RWPE1 (cell line): ENCODE data around the gene ZNF330.
"Not testable (repeated sequence)": the region's sequence is repeated elsewhere in the genome, so short reads cannot be mapped to it uniquely, and the experiment has no call there.

ENCODE experiments used
- CTCF ChIA-PET: fragments of 350-600 bp; sonication (Branson Sonifier 250); formaldehyde crosslinking; extraction: SDS; loops from one replicate; lab custom pipeline; 2021; lab: Yijun Ruan, JAX
- POLR2A ChIA-PET: fragments of 400-600 bp; formaldehyde crosslinking; extraction: SDS; loops from one replicate; lab custom pipeline; 2020; ENCODE audit warnings: antibody characterized with exemption; ENCODE audit not compliant: low non-redundant PET; lab: Yijun Ruan, JAX
- DNase-seq: peaks from one replicate; pipeline ENCODE4 v3.0.0; 2012; ENCODE audit warnings: low spot score
- H3K27ac ChIP-seq: fragments of 450-650 bp; 2 replicates; pipeline ENCODE4 v1.5.1; 2017
- CTCF ChIP-seq: fragments of 450-650 bp; conservative IDR thresholded peaks from 2 replicates; pipeline ENCODE4 v1.5.1; 2017; ENCODE audit warnings: low read depth, mild to moderate bottlenecking

ZNF330 gene

GRCh38 chr4:141213550-141213991 is 7.1 kb upstream of the ZNF330 start:
- CTCF ChIA-PET = no interaction called here
- no peak overlapping the region for H3K27ac ChIP-seq
- POLR2A ChIA-PET = no interaction called here
- DNase-seq = no peak
- no peak for TF ChIP-seq CTCF

- no peak for TF ChIP-seq CTCF
- ChIA-PET POLR2A (no interaction called here), CTCF (no interaction called here)
- H3K27ac ChIP-seq = no peak overlapping the region
- DNase-seq = no peak
Observed at GRCh38 chr4:141215030-141215429, 5.7 kb upstream of the ZNF330 start.

GRCh38 chr4:141216002-141216761 is 4.5 kb upstream of the ZNF330 start:
- TF ChIP-seq CTCF = no peak
- POLR2A ChIA-PET = no interaction called here
- CTCF ChIA-PET = no interaction called here
- DNase-seq = no peak
- H3K27ac ChIP-seq = no peak overlapping the region

- H3K27ac ChIP-seq = peak overlapping the region; percentile 80; the same call in 1 of the 2 replicates
- POLR2A ChIA-PET = no interaction called here
- no peak for TF ChIP-seq CTCF
- DNase-seq = no peak
- CTCF ChIA-PET = no interaction called here
Observed at GRCh38 chr4:141220271-141220670, 424 bp upstream of the ZNF330 start.

- DNase-seq = no peak
- TF ChIP-seq CTCF = no peak
- CTCF ChIA-PET = no interaction called here
- POLR2A ChIA-PET = no interaction called here
- no peak overlapping the region for H3K27ac ChIP-seq
Observed at GRCh38 chr4:141223418-141223817, 2.7 kb downstream of the ZNF330 start.

GRCh38 chr4:141227280-141227679 is 6.6 kb downstream of the ZNF330 start:
- H3K27ac ChIP-seq, DNase-seq, POLR2A ChIA-PET, CTCF ChIA-PET: not testable (repeated sequence)

- no peak overlapping the region for H3K27ac ChIP-seq
- no peak for TF ChIP-seq CTCF
- ChIA-PET CTCF (no interaction called here), POLR2A (no interaction called here)
- DNase-seq = no peak
Observed at GRCh38 chr4:141229408-141230101, 8.9 kb downstream of the ZNF330 start.
